ENCODE measurements around the gene RACK1. TPM values are rescaled to one million over a fixed set of nuclear protein-coding genes. Genes with fewer than 3 reads are reported as not detected.
"Not testable (repeated sequence)": the region's sequence is repeated elsewhere in the genome, so short reads cannot be mapped to it uniquely, and the experiment has no call there.

The RACK1 gene
- total and polyA plus RNA-seq, 4 donors = 310 to 2,255 (median 940) TPM

DNA sequence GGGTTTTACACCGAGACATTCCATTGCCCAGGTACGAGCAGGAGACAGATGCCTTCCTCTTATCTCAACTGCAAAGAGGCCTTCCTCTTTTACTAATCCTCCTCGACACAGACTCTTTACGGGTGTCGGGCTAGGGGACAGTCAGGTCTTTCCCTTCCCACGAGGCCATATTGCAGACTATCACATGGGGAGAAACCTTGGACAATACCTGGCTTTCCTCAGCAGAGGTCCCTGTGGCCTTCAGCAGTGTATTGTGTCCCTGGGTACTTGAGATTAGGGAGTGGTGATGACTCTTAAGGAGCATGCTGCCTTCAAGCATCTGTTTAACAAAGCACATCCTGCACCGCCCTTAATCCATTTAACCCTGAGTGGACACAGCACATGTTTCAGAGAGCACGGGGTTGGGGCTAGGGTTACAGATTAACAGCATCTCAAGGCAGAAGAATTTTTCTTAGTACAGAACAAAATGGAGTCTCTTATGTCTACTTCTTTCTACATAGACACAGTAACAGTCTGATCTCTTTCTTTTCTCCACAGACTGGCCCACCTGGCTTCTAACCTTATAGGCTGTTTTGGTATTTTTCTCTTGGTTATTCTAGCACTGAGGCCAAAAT is 23.7 kb upstream of the RACK1 start:
- H3K9me3 ChIP-seq (ENCODE audit: control insufficient read depth in 4 of 4, low read length in 3 of 4); H3K27me3 ChIP-seq (ENCODE audit: control insufficient read depth in 4 of 4, insufficient read depth in 4 of 4, low read length in 3 of 4); H3K36me3 ChIP-seq (ENCODE audit: control insufficient read depth in 4 of 4, insufficient read depth in 3 of 4, low read depth in 1 of 4, low read length in 3 of 4); H3K27ac ChIP-seq (ENCODE audit: low read depth in 1 of 2, low read length in 2 of 2); H3K4me3 ChIP-seq (ENCODE audit: low read depth in 1 of 3, low read length in 3 of 3); H3K9ac ChIP-seq (ENCODE audit: low read depth in 1 of 2, low read length in 2 of 2); DNase-seq (ENCODE audit: low spot score); H3K4me1 ChIP-seq (ENCODE audit: control insufficient read depth in 4 of 4, insufficient read depth in 4 of 4, low read length in 3 of 4): not testable (repeated sequence)
- 80% methylated on average over 8 of the region's 8 CpGs for WGBS

DNA sequence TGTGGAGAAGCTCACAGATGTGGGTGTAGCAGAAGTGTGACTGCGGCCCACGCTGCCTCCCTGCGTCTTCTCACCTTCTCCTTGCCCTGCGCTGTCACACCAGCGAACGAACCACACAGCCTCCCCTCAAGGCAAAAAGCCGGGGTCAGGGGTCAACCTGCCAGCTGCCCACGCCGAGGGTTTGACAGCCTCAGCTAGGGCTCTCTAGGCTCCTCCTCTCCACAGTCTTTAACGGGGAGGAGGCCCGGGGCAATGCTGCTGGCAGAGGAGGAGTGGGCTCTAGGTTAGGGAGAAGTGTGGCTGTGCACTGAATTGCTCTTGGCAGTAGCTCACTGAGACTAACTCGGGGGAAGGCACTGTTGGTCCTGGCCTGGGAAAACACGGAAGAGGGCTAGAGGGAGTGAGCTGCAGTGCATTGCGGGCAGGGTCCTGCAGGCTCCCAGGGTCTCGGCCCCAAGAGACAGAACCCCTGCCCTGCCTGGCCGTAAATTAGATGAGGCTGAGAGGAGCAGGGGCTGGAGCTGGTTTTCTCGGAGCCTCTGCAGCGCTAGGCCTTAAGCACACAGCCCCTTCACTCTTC is 21.5 kb upstream of the RACK1 start:
- H3K27ac ChIP-seq (ENCODE audit: low read depth in 1 of 2, low read length in 2 of 2) = no peak overlapping the region
- H3K9me3 ChIP-seq (ENCODE audit: control insufficient read depth in 4 of 4, low read length in 3 of 4) = no peaks in the 10 kb centered on the region
- DNase-seq (ENCODE audit: low spot score) = no peak

More for the DNA sequence above, 21.5 kb upstream of the RACK1 start:
- Histone ChIP-seq H3K9ac (ENCODE audit: low read depth in 1 of 2, low read length in 2 of 2) (no peak overlapping the region), H3K27me3 (ENCODE audit: control insufficient read depth in 4 of 4, insufficient read depth in 4 of 4, low read length in 3 of 4) (no peaks in the 10 kb centered on the region), H3K4me3 (ENCODE audit: low read depth in 1 of 3, low read length in 3 of 3) (no peak overlapping the region), H3K36me3 (ENCODE audit: control insufficient read depth in 4 of 4, insufficient read depth in 3 of 4, low read depth in 1 of 4, low read length in 3 of 4) (no peaks in the 10 kb centered on the region), H3K4me1 (ENCODE audit: control insufficient read depth in 4 of 4, insufficient read depth in 4 of 4, low read length in 3 of 4) (peaks cover 0 to 11% (median 6%) of the 10 kb centered on the region in 4 donors)
- 85% methylated on average over 18 of the region's 18 CpGs for WGBS
- TF ChIP-seq RXRA (IDR thresholded peaks at IDR 0.05) (no peak), HNF4G (IDR thresholded peaks at IDR 0.05) (no peak), GABPA (IDR thresholded peaks at IDR 0.05 in 1 of 2, conservative IDR thresholded peaks at IDR 0.05 in 1 of 2) (no peak), TAF1 (conservative IDR thresholded peaks at IDR 0.05) (no peak), HNF4A (conservative IDR thresholded peaks at IDR 0.05) (no peak), RAD21 (IDR thresholded peaks at IDR 0.05) (no peak), JUND (IDR thresholded peaks at IDR 0.05) (no peak), NR2F2 (IDR thresholded peaks at IDR 0.05) (no peak), ZBTB33 (IDR thresholded peaks at IDR 0.05) (no peak), FOXA2 (IDR thresholded peaks at IDR 0.05) (no peak), YY1 (IDR thresholded peaks at IDR 0.05) (no peak), EGR1 (IDR thresholded peaks at IDR 0.05; ENCODE audit: low read depth in 2 of 2) (no peak), SP1 (IDR thresholded peaks at IDR 0.05) (no peak), REST (IDR thresholded peaks at IDR 0.05) (no peak)
- TF ChIP-seq, protein P1, sequence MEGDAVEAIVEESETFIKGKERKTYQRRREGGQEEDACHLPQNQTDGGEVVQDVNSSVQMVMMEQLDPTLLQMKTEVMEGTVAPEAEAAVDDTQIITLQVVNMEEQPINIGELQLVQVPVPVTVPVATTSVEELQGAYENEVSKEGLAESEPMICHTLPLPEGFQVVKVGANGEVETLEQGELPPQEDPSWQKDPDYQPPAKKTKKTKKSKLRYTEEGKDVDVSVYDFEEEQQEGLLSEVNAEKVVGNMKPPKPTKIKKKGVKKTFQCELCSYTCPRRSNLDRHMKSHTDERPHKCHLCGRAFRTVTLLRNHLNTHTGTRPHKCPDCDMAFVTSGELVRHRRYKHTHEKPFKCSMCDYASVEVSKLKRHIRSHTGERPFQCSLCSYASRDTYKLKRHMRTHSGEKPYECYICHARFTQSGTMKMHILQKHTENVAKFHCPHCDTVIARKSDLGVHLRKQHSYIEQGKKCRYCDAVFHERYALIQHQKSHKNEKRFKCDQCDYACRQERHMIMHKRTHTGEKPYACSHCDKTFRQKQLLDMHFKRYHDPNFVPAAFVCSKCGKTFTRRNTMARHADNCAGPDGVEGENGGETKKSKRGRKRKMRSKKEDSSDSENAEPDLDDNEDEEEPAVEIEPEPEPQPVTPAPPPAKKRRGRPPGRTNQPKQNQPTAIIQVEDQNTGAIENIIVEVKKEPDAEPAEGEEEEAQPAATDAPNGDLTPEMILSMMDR (IDR thresholded peaks at IDR 0.05; ENCODE audit: low read depth, low read length, missing input control) = no peak
- TF ChIP-seq, protein P2, sequence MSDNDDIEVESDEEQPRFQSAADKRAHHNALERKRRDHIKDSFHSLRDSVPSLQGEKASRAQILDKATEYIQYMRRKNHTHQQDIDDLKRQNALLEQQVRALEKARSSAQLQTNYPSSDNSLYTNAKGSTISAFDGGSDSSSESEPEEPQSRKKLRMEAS (IDR thresholded peaks at IDR 0.05) = no peak
- TF ChIP-seq, protein P3, sequence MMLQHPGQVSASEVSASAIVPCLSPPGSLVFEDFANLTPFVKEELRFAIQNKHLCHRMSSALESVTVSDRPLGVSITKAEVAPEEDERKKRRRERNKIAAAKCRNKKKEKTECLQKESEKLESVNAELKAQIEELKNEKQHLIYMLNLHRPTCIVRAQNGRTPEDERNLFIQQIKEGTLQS (IDR thresholded peaks at IDR 0.05) = no peak

Measured in liver (tissue), 9 donors.